ENCODE data around the gene CSGALNACT2. TPM values are rescaled to one million over a fixed set of nuclear protein-coding genes. Genes with fewer than 3 reads are reported as not detected.

The CSGALNACT2 gene
- total and polyA plus RNA-seq, 7 donors: 10.2 to 33.1 (median 18.9) TPM

DNA sequence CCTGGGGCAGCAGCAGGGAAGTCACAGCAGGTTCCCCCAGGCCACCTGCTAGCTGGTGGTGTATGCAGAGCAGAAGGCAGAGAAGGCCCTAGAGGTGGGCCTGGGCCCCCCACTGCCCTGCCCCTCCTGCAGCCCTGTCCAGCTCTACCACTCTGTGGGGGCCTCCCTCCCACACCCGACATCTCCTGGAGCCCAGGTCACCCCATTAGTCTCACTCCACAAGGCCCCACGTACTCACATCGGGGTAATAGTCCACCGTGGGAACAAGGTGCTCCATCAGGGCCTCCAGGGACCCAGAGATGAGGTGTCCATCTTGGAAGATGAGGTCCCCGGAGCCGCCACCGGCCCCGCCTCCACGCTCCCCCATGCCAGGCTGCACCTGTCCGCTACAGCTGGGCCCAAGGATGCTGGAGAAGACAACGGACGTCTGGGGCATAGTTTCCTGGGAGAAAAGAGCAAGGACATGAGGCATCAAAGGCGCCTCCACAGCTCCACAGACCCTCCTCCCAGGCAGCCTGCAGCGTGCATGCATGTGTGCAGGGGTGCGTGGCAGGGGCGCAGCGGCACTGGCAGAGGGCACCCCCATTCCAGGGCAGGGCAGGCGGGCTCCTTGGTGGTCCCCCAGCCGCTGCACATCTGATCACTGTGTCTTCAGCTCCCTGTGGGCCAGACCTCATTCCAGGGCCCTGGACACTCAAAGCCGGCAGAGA is 67.6 kb downstream of the CSGALNACT2 start:
- H3K4me1 ChIP-seq: no peaks in the 10 kb centered on the region
- intact Hi-C loops (cut with DNase I): no loop called here
- WGBS, 3 donors: 86 to 88% (median 88%) methylated on average over 20 of the region's 20 CpGs
- no peaks in the 10 kb centered on the region for H3K27me3 ChIP-seq (ENCODE audit: insufficient read depth in 3 of 3, low read length in 2 of 3)
- H3K4me3 ChIP-seq: no peak overlapping the region
- H3K27ac ChIP-seq: no peak overlapping the region
- ATAC-seq (no peak), DNase-seq (peak in 1 of 2 donors; percentile 39)
- TF ChIP-seq, protein P1, sequence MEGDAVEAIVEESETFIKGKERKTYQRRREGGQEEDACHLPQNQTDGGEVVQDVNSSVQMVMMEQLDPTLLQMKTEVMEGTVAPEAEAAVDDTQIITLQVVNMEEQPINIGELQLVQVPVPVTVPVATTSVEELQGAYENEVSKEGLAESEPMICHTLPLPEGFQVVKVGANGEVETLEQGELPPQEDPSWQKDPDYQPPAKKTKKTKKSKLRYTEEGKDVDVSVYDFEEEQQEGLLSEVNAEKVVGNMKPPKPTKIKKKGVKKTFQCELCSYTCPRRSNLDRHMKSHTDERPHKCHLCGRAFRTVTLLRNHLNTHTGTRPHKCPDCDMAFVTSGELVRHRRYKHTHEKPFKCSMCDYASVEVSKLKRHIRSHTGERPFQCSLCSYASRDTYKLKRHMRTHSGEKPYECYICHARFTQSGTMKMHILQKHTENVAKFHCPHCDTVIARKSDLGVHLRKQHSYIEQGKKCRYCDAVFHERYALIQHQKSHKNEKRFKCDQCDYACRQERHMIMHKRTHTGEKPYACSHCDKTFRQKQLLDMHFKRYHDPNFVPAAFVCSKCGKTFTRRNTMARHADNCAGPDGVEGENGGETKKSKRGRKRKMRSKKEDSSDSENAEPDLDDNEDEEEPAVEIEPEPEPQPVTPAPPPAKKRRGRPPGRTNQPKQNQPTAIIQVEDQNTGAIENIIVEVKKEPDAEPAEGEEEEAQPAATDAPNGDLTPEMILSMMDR (IDR thresholded peaks at IDR 0.05): no peak
- no peaks in the 10 kb centered on the region for H3K36me3 ChIP-seq (ENCODE audit: insufficient read depth in 1 of 2, low read depth in 1 of 2)
- no peaks in the 10 kb centered on the region for H3K9me3 ChIP-seq

DNA sequence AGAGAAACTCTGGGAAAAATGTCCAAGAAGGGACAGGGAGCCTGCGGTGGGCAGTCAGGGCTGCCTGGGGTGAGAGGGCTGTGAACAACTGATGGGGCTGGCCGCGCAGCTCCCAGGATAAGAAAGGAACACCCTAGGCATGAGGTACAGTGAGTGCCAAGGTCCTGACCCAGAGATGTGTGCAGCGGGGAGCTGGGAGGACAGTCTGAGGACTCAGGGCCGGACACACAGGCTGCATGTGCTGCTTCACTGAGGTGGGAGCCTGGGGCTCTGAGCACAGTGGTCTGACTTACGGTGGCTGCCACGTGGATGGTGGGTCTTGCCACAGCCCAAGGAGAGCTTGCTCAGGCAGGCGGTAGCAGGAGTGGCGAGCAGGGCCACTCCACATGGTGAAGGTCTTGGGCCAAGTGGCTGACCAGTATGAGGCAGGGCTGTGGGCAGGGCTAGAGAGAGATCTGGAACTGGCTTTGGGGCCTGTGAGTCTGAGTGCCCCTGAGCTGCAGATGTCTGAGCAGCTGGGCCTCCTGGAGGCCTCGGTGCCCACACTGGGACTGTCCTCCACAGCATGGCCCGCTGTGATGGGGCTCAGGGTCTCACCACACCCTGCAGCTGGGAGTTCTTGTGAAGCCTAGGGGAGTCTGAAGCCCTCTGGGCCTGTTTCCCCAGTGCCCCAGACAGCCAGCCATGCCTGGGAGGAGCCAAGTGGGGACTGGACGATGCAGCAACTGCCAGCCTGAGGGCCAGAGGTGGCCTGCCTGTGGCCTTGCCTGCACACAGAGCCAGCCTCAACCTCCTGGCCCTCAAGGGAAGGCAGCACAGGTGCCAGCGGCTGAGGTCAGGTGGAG is 68.4 kb downstream of the CSGALNACT2 start:
- H3K4me3 ChIP-seq: no peak overlapping the region
- no peak overlapping the region for H3K27ac ChIP-seq
- DNase-seq (peak; percentile 4 to 27), ATAC-seq (no peak)
- H3K27me3 ChIP-seq (ENCODE audit: insufficient read depth in 3 of 3, low read length in 2 of 3): no peaks in the 10 kb centered on the region
- no peaks in the 10 kb centered on the region for H3K4me1 ChIP-seq
- intact Hi-C loops (cut with DNase I): no loop called here
- TF ChIP-seq, protein P1 (IDR thresholded peaks at IDR 0.05): no peak
- WGBS, 3 donors: 84 to 86% (median 86%) methylated on average over 13 of the region's 13 CpGs
- no peaks in the 10 kb centered on the region for H3K36me3 ChIP-seq (ENCODE audit: insufficient read depth in 1 of 2, low read depth in 1 of 2)
- H3K9me3 ChIP-seq: no peaks in the 10 kb centered on the region

DNA sequence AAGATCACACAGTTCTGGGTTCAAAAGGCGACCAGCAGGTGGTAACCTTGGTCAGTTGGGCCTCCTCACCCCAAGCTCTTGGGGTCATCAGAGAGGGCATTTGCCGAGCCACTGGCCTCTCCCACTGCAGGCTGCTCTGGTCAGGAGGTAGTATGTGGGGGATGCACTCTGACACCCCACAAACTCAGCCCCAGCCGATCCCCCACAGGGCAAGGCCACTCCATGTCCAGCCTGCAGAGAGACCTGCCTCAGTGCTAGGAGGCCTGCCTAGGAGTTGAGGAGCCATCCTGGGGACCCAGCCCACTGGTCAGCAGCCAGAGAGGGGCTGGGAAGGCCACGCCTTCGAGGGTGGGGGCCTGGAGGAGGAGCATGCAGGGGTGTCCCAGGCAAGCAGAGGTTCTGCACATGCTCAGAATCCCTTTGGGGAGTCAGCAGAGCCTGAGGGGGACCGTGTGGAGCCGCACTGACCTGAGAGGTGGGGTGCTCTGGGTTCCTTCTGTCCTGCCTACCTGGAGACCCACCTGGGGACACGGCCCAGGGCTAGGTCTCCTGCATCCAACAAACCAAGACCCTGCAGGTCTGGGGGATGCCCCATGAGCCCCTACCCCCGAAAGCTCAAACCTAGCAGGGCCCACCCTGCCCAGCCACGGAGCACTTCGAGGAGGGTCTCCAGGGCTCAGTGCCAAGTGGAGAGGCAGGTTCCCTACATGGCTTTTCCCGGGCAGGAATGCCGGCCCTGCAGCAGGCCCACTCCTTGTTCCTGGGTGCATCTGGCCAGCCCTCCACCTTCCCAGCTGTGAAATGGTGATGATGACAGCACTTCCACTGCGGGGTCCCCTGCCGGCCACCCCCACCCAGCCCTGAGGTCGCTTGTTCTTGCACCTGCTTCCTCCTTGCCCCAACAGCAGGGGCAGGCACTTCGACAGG is 70.2 kb downstream of the CSGALNACT2 start:
- Histone ChIP-seq H3K4me1 (no peaks in the 10 kb centered on the region), H3K9me3 (no peaks in the 10 kb centered on the region), H3K36me3 (ENCODE audit: insufficient read depth in 1 of 2, low read depth in 1 of 2) (no peaks in the 10 kb centered on the region), H3K27me3 (ENCODE audit: insufficient read depth in 3 of 3, low read length in 2 of 3) (no peaks in the 10 kb centered on the region), H3K4me3 (no peak overlapping the region), H3K27ac (no peak overlapping the region)
- TF ChIP-seq, protein P1 (IDR thresholded peaks at IDR 0.05): no peak
- DNase-seq (peak; percentile 6 to 35), ATAC-seq (no peak)
- WGBS, 3 donors: 69 to 74% (median 71%) methylated on average over 15 to 17 of the region's 17 CpGs
- intact Hi-C loops (cut with DNase I): no loop called here

DNA sequence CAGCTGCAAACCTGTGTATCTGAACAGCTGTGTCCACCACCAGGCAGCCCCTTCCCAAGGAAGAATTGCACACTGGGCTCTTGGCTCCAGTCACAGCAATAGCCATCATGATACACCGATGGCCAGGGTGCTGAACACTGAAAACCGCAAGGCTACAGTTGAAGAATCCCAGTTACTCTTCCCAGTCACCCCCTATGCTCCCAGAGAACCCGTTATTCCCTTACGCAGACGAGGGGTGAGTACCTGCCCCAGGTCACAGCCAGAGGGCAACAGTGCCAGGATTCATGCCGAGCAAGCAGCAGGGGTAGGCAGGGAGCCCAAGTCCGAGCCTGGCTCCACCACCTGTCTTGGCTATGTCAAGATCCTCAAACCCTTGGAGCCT is 70.8 kb downstream of the CSGALNACT2 start:
- H3K4me1 ChIP-seq: no peaks in the 10 kb centered on the region
- intact Hi-C loops (cut with DNase I): no loop called here
- TF ChIP-seq, protein P1 (IDR thresholded peaks at IDR 0.05): no peak
- H3K27me3 ChIP-seq (ENCODE audit: insufficient read depth in 3 of 3, low read length in 2 of 3): no peaks in the 10 kb centered on the region
- ATAC-seq (no peak), DNase-seq (peak in 1 of 2 donors; percentile 28)
- no peaks in the 10 kb centered on the region for H3K36me3 ChIP-seq (ENCODE audit: insufficient read depth in 1 of 2, low read depth in 1 of 2)
- H3K9me3 ChIP-seq: no peaks in the 10 kb centered on the region
- H3K4me3 ChIP-seq: no peak overlapping the region
- 70 to 75% (median 70%) methylated on average over 7 of the region's 7 CpGs for WGBS, 3 donors
- no peak overlapping the region for H3K27ac ChIP-seq

All from psoas muscle (tissue), 8 donors.